GM23338 (cell line): ENCODE data around the gene OMP. TPM values are rescaled to one million over a fixed set of nuclear protein-coding genes. Genes with fewer than 3 reads are reported as not detected.

Experiments used
- ATAC-seq: fragments of 200-7000 bp; cut with Tn5 transposase; 3 replicates; pipeline ENCODE4 v1.9.1; 2020
- DNase-seq: peaks from one replicate; pipeline ENCODE4 v3.0.0-alpha.2; 2015; ENCODE audit warnings: low spot score
- H2AFZ ChIP-seq: fragments of 200-600 bp; sonication (generic); 2 replicates; pipeline ENCODE4 v1.8.0; 2016; ENCODE audit warnings: antibody characterized with exemption, mild to moderate bottlenecking, moderate library complexity
- H3F3A ChIP-seq: fragments of 200-600 bp; sonication (generic); replicated peaks from 2 replicates; pipeline ENCODE4 v1.8.0; 2017; ENCODE audit warnings: antibody characterized with exemption, mixed run types, low read depth
- H3K27ac ChIP-seq: fragments of 200-600 bp; sonication (generic); 2 replicates; pipeline ENCODE4 v1.6.1; 2016; ENCODE audit warnings: low read depth
- H3K27me3 ChIP-seq: fragments of 200-600 bp; sonication (generic); 2 replicates; pipeline ENCODE4 v1.8.0; 2016; ENCODE audit warnings: mild to moderate bottlenecking, mixed run types, moderate library complexity; ENCODE audit not compliant: insufficient read depth
- H3K36me3 ChIP-seq: fragments of 200-600 bp; sonication (generic); 2 replicates; pipeline ENCODE4 v1.8.0; 2016; ENCODE audit warnings: mild to moderate bottlenecking; ENCODE audit not compliant: insufficient read depth
- H3K4me1 ChIP-seq: fragments of 200-600 bp; sonication (generic); 2 replicates; pipeline ENCODE4 v1.8.0; 2016; ENCODE audit warnings: mild to moderate bottlenecking, moderate library complexity; ENCODE audit not compliant: insufficient read depth
- H3K4me2 ChIP-seq: fragments of 200-600 bp; sonication (generic); 2 replicates; pipeline ENCODE4 v1.7.1; 2017; ENCODE audit warnings: mixed run types
- H3K4me3 ChIP-seq: fragments of 200-600 bp; sonication (generic); 2 replicates; pipeline ENCODE4 v1.6.1; 2016; ENCODE audit warnings: mixed run types
- H3K79me2 ChIP-seq: fragments of 200-600 bp; sonication (generic); replicated peaks from 2 replicates; pipeline ENCODE4 v1.8.0; 2017; ENCODE audit warnings: mild to moderate bottlenecking; ENCODE audit not compliant: insufficient read depth
- H3K9me2 ChIP-seq: fragments of 200-600 bp; sonication (generic); 2 replicates; pipeline ENCODE4 v1.8.0; 2017; ENCODE audit not compliant: insufficient read depth
- H4K20me1 ChIP-seq: fragments of 200-600 bp; sonication (generic); replicated peaks from 2 replicates; pipeline ENCODE4 v1.8.0; 2017; ENCODE audit warnings: mild to moderate bottlenecking; ENCODE audit not compliant: insufficient read depth
- H3K27ac Mint-ChIP-seq: 2 replicates; pipeline ENCODE4 v1.8.0; 2020; ENCODE audit warnings: inconsistent platforms, mild to moderate bottlenecking, moderate library complexity, mixed read lengths
- H3K27me3 Mint-ChIP-seq: 3 replicates; pipeline ENCODE4 v1.8.0; 2022; ENCODE audit warnings: low read depth, mild to moderate bottlenecking, moderate library complexity, mixed read lengths, inconsistent platforms; ENCODE audit not compliant: insufficient read depth, poor library complexity
- H3K36me3 Mint-ChIP-seq: 3 replicates; pipeline ENCODE4 v1.8.0; 2021; ENCODE audit warnings: low read depth, mild to moderate bottlenecking, inconsistent platforms, moderate library complexity, mixed read lengths
- H3K4me1 Mint-ChIP-seq: 3 replicates; pipeline ENCODE4 v1.8.0; 2020; ENCODE audit warnings: mild to moderate bottlenecking, inconsistent platforms, mixed read lengths
- H3K4me3 Mint-ChIP-seq: 3 replicates; pipeline ENCODE4 v1.8.0; 2021; ENCODE audit warnings: moderate library complexity, mild to moderate bottlenecking, inconsistent platforms, mixed read lengths
- H3K9me3 Mint-ChIP-seq: 3 replicates; pipeline ENCODE4 v1.8.0; 2020; ENCODE audit warnings: moderate library complexity, mild to moderate bottlenecking, inconsistent platforms, mixed read lengths
- CREB1 ChIP-seq: fragments of 250-450 bp; sonication (Bioruptor Pico); IDR thresholded peaks from 2 replicates; pipeline ENCODE4 v1.5.0; 2020; ENCODE audit warnings: low read depth, mild to moderate bottlenecking, moderate library complexity
- EZH2 ChIP-seq: fragments of 200-600 bp; sonication (generic); IDR thresholded peaks from one replicate; pipeline ENCODE4 v1.8.0; 2017; ENCODE audit warnings: antibody characterized with exemption, mild to moderate bottlenecking, low read depth; ENCODE audit not compliant: unreplicated experiment
- EZH2phosphoT487 ChIP-seq: fragments of 200-600 bp; sonication (generic); IDR thresholded peaks from one replicate; pipeline ENCODE4 v1.8.1; 2018; ENCODE audit warnings: antibody characterized with exemption; ENCODE audit not compliant: unreplicated experiment
- JUNB ChIP-seq: IDR thresholded peaks from one replicate; pipeline ENCODE4 v1.6.1; 2016; ENCODE audit warnings: antibody characterized with exemption; ENCODE audit not compliant: unreplicated experiment
- NANOG ChIP-seq: IDR thresholded peaks from 2 replicates; pipeline ENCODE4 v1.6.1; 2016; ENCODE audit warnings: antibody characterized with exemption, borderline replicate concordance
- POLR2AphosphoS5 ChIP-seq: IDR thresholded peaks from 2 replicates; pipeline ENCODE4 v1.6.1; 2016; ENCODE audit warnings: antibody characterized with exemption, low read depth
- STAT1 ChIP-seq: IDR thresholded peaks from one replicate; pipeline ENCODE4 v1.6.1; 2016; ENCODE audit warnings: antibody characterized with exemption; ENCODE audit not compliant: unreplicated experiment
- ZNF114 ChIP-seq: fragments of 250-450 bp; sonication (Bioruptor Pico); IDR thresholded peaks from 2 replicates; pipeline ENCODE4 v1.5.0; 2020; ENCODE audit warnings: mild to moderate bottlenecking, moderate library complexity
- ZNF331 ChIP-seq: fragments of 250-450 bp; sonication (Bioruptor Pico); IDR thresholded peaks from 2 replicates; pipeline ENCODE4 v1.5.0; 2020; ENCODE audit warnings: low read depth, mild to moderate bottlenecking, moderate library complexity
- polyA plus RNA-seq: library from polyadenylated mRNA; unstranded; fragments of >200 nt; fragmentation: Nextera tagmentation; extraction: Ambion mirVana; gene quantifications from 2 replicates; pipeline ENCODE4 v1.2.1, GENCODE V29; 2016
- total RNA-seq: library from RNA; depleted of rRNA; stranded (reverse); fragments of >200 nt; shearing (Covaris generic); gene quantifications from 2 replicates; pipeline ENCODE4 v1.2.3, GENCODE V29; 2014
- TF ChIP-seq, protein P1 (sequence below): fragments of 250-450 bp; sonication (Bioruptor Pico); IDR thresholded peaks from 2 replicates; pipeline ENCODE4 v1.5.0; 2020; ENCODE audit warnings: mild to moderate bottlenecking, moderate library complexity
- TF ChIP-seq, protein P2 (sequence below): IDR thresholded peaks from 2 replicates; pipeline ENCODE4 v1.6.1; 2016; ENCODE audit warnings: antibody characterized with exemption
- TF ChIP-seq, protein P3 (sequence below): IDR thresholded peaks from one replicate; pipeline ENCODE4 v1.6.1; 2018; ENCODE audit warnings: antibody characterized with exemption; ENCODE audit not compliant: unreplicated experiment

OMP gene
- total and polyA plus RNA-seq, 2 experiments from 2014 or later: 1.0 TPM; not detected in 1

DNA sequence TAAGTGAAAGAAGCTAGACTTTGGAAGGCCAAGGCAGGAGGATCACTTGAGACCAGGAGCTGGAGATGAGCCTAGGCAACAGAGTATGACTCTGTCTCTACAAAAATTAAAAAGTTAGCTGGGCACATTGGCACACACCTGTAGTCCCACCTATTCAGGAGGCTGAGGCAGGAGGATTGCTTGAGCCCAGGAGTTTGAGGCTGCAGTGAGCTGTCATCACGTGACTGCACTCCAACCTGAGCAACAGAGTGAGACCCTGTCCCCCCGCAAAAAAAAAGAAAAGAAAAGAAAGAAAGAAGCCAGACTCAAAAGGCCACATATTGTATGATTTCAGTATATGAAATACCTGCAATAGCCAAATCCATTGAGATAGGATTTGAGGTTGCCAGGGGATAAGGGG is 43.7 kb upstream of the OMP start:
- Histone ChIP-seq H3K4me2 (no peak overlapping the region), H3K4me1 (0 out of 2 replicates have a peak, but pooled peaks cover 6% of the 10 kb centered on the region), H2AFZ (no peak overlapping the region), H3F3A (no peaks in the 10 kb centered on the region), H4K20me1 (no peaks in the 10 kb centered on the region), H3K79me2 (no peaks in the 10 kb centered on the region), H3K27me3 (no peaks in the 10 kb centered on the region), H3K4me3 (no peak overlapping the region), H3K27ac (no peak overlapping the region), H3K9me2 (no peaks in the 10 kb centered on the region), H3K36me3 (no peaks in the 10 kb centered on the region)
- H3K27me3 Mint-ChIP-seq: no peaks in the 10 kb centered on the region
- ATAC-seq (no peak), DNase-seq (no peak)
- peaks cover 8% of the 10 kb centered on the region; the same call in 2 of the 3 replicates for H3K9me3 Mint-ChIP-seq
- no peak overlapping the region for H3K4me3 Mint-ChIP-seq
- TF ChIP-seq, protein P1, sequence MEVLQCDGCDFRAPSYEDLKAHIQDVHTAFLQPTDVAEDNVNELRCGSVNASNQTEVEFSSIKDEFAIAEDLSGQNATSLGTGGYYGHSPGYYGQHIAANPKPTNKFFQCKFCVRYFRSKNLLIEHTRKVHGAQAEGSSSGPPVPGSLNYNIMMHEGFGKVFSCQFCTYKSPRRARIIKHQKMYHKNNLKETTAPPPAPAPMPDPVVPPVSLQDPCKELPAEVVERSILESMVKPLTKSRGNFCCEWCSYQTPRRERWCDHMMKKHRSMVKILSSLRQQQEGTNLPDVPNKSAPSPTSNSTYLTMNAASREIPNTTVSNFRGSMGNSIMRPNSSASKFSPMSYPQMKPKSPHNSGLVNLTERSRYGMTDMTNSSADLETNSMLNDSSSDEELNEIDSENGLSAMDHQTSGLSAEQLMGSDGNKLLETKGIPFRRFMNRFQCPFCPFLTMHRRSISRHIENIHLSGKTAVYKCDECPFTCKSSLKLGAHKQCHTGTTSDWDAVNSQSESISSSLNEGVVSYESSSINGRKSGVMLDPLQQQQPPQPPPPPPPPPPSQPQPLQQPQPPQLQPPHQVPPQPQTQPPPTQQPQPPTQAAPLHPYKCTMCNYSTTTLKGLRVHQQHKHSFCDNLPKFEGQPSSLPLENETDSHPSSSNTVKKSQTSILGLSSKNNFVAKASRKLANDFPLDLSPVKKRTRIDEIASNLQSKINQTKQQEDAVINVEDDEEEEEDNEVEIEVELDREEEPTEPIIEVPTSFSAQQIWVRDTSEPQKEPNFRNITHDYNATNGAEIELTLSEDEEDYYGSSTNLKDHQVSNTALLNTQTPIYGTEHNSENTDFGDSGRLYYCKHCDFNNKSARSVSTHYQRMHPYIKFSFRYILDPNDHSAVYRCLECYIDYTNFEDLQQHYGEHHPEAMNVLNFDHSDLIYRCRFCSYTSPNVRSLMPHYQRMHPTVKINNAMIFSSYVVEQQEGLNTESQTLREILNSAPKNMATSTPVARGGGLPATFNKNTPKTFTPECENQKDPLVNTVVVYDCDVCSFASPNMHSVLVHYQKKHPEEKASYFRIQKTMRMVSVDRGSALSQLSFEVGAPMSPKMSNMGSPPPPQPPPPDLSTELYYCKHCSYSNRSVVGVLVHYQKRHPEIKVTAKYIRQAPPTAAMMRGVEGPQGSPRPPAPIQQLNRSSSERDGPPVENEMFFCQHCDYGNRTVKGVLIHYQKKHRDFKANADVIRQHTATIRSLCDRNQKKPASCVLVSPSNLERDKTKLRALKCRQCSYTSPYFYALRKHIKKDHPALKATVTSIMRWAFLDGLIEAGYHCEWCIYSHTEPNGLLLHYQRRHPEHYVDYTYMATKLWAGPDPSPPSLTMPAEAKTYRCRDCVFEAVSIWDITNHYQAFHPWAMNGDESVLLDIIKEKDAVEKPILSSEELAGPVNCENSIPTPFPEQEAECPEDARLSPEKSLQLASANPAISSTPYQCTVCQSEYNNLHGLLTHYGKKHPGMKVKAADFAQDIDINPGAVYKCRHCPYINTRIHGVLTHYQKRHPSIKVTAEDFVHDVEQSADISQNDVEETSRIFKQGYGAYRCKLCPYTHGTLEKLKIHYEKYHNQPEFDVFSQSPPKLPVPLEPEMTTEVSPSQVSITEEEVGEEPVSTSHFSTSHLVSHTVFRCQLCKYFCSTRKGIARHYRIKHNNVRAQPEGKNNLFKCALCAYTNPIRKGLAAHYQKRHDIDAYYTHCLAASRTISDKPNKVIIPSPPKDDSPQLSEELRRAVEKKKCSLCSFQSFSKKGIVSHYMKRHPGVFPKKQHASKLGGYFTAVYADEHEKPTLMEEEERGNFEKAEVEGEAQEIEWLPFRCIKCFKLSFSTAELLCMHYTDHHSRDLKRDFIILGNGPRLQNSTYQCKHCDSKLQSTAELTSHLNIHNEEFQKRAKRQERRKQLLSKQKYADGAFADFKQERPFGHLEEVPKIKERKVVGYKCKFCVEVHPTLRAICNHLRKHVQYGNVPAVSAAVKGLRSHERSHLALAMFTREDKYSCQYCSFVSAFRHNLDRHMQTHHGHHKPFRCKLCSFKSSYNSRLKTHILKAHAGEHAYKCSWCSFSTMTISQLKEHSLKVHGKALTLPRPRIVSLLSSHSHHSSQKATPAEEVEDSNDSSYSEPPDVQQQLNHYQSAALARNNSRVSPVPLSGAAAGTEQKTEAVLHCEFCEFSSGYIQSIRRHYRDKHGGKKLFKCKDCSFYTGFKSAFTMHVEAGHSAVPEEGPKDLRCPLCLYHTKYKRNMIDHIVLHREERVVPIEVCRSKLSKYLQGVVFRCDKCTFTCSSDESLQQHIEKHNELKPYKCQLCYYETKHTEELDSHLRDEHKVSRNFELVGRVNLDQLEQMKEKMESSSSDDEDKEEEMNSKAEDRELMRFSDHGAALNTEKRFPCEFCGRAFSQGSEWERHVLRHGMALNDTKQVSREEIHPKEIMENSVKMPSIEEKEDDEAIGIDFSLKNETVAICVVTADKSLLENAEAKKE (CRISPR knock-in tag): no peak
- no peak for TF ChIP-seq EZH2phosphoT487
- no peak for TF ChIP-seq JUNB
- no peak for TF ChIP-seq POLR2AphosphoS5
- no peak for TF ChIP-seq NANOG
- TF ChIP-seq, protein P2, sequence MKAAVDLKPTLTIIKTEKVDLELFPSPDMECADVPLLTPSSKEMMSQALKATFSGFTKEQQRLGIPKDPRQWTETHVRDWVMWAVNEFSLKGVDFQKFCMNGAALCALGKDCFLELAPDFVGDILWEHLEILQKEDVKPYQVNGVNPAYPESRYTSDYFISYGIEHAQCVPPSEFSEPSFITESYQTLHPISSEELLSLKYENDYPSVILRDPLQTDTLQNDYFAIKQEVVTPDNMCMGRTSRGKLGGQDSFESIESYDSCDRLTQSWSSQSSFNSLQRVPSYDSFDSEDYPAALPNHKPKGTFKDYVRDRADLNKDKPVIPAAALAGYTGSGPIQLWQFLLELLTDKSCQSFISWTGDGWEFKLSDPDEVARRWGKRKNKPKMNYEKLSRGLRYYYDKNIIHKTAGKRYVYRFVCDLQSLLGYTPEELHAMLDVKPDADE: no peak
- no peak for TF ChIP-seq STAT1
- no peak for TF ChIP-seq ZNF331 (CRISPR knock-in tag)
- TF ChIP-seq CREB1 (CRISPR knock-in tag): no peak
- no peak for TF ChIP-seq EZH2
- TF ChIP-seq, protein P3, sequence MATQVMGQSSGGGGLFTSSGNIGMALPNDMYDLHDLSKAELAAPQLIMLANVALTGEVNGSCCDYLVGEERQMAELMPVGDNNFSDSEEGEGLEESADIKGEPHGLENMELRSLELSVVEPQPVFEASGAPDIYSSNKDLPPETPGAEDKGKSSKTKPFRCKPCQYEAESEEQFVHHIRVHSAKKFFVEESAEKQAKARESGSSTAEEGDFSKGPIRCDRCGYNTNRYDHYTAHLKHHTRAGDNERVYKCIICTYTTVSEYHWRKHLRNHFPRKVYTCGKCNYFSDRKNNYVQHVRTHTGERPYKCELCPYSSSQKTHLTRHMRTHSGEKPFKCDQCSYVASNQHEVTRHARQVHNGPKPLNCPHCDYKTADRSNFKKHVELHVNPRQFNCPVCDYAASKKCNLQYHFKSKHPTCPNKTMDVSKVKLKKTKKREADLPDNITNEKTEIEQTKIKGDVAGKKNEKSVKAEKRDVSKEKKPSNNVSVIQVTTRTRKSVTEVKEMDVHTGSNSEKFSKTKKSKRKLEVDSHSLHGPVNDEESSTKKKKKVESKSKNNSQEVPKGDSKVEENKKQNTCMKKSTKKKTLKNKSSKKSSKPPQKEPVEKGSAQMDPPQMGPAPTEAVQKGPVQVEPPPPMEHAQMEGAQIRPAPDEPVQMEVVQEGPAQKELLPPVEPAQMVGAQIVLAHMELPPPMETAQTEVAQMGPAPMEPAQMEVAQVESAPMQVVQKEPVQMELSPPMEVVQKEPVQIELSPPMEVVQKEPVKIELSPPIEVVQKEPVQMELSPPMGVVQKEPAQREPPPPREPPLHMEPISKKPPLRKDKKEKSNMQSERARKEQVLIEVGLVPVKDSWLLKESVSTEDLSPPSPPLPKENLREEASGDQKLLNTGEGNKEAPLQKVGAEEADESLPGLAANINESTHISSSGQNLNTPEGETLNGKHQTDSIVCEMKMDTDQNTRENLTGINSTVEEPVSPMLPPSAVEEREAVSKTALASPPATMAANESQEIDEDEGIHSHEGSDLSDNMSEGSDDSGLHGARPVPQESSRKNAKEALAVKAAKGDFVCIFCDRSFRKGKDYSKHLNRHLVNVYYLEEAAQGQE: no peak
- TF ChIP-seq ZNF114 (CRISPR knock-in tag): no peak
- peaks cover 3% of the 10 kb centered on the region; the same call in 2 of the 3 replicates for H3K4me1 Mint-ChIP-seq
- no peaks in the 10 kb centered on the region for H3K36me3 Mint-ChIP-seq
- no peak overlapping the region for H3K27ac Mint-ChIP-seq
